Thyroid gland (tissue), 4 donors: ENCODE results near the gene VGLL4.

Source experiments
- POLR2A ChIP-seq, 2 donors: fragments of 450-650 bp; IDR thresholded peaks; one replicate each; pipeline ENCODE4 v1.6.1; 2017; ENCODE audit warnings: antibody characterized with exemption in 2 of 2, mild to moderate bottlenecking in 2 of 2, moderate library complexity in 1 of 2
- TF ChIP-seq, protein P1 (sequence below), 6 experiments: fragments of 200-600 bp in 3 of 6; fragments of 450-650 bp in 3 of 6; sonication (generic) in 3 of 6; IDR thresholded peaks; one replicate each; pipeline ENCODE4 v1.5.1; 2016 to 2019; ENCODE audit warnings: antibody characterized with exemption in 6 of 6, mild to moderate bottlenecking in 2 of 6, inconsistent platforms in 1 of 6, moderate library complexity in 1 of 6

DNA sequence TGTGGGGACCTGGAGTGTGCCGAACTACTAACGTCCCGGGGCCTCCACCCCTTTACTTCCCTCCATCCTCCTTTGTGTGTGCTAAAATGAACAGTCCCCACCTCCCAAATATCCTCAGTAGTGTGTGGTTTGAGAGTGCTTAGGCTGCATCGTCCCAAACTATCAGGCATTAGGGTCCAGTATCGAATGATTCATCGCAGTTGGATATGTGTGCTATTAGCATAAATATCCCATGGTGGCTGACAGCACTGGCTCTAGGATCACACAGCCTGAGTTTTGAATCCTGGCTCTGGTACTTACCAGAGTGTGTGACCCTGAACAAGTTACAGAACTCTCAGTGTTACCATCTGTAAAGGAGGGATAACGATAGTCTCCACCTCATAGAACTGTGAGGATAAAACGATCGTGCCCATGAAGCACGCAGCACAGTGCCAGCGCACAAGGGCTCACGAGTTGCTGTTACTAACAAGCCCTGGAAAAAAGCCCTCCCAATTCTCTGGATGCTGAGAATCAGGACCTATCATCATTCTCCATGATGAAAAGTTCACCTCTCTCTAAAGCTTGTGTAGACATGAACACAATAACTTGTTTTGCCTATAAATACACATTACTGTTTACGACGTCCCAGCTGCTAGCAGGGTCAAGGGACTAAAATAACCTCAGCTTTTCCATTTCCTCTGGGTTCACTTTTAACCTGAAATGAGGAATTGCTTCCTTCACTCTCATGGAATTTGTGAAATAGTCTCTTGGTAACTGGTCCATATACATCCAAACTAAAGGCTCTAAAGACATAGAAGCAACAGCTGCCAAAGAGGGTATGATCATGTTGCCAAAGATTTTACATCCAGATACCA, 51.0 kb downstream of the VGLL4 start:
- TF ChIP-seq, protein P1, sequence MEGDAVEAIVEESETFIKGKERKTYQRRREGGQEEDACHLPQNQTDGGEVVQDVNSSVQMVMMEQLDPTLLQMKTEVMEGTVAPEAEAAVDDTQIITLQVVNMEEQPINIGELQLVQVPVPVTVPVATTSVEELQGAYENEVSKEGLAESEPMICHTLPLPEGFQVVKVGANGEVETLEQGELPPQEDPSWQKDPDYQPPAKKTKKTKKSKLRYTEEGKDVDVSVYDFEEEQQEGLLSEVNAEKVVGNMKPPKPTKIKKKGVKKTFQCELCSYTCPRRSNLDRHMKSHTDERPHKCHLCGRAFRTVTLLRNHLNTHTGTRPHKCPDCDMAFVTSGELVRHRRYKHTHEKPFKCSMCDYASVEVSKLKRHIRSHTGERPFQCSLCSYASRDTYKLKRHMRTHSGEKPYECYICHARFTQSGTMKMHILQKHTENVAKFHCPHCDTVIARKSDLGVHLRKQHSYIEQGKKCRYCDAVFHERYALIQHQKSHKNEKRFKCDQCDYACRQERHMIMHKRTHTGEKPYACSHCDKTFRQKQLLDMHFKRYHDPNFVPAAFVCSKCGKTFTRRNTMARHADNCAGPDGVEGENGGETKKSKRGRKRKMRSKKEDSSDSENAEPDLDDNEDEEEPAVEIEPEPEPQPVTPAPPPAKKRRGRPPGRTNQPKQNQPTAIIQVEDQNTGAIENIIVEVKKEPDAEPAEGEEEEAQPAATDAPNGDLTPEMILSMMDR (IDR thresholded peaks at IDR 0.05), result no peak
- no peak for TF ChIP-seq POLR2A (IDR thresholded peaks at IDR 0.05)
